ENCODE results near the gene CLDN34. TPM values are rescaled to one million over a fixed set of nuclear protein-coding genes. Genes with fewer than 3 reads are reported as not detected.

The CLDN34 gene
- total and polyA plus RNA-seq, 8 donors, result 0.18 to 0.73 TPM; not detected in 6

DNA sequence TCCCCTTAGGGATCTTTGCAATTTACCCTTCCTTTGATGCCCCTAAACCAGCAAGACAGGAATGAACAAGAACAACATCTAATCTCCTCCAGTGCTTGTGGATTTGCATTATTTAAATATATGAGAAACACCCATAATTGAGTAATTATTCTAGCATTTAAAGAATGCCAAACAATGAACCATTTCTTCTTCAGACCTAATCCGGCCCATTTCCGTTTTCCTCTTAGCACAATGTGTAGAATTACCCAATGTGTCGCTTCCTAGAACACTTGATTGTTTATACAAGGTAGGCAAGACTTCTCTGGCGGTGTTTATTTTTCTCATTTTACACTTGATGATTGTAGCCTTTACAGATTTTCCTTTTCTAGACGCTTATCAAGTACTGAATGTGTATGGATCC, 43.5 kb downstream of the CLDN34 start:
- H3K4me3 ChIP-seq, result no peak overlapping the region
- no peaks in the 10 kb centered on the region for H3K9me3 ChIP-seq
- peaks cover 0 to 30% (median 11%) of the 10 kb centered on the region in 4 donors for H3K4me1 ChIP-seq
- H3K27ac ChIP-seq, result peak overlapping the region in 2 of 5 donors; percentile 52 to 67
- H3K36me3 ChIP-seq, result no peaks in the 10 kb centered on the region
- intact Hi-C loops (cut with DNase I; ENCODE audit: low total_unique reads), result no loop called here
- peak in 1 of 3 donors; percentile 55 for TF ChIP-seq POLR2AphosphoS5 (IDR thresholded peaks at IDR 0.05)
- TF ChIP-seq, protein P1, sequence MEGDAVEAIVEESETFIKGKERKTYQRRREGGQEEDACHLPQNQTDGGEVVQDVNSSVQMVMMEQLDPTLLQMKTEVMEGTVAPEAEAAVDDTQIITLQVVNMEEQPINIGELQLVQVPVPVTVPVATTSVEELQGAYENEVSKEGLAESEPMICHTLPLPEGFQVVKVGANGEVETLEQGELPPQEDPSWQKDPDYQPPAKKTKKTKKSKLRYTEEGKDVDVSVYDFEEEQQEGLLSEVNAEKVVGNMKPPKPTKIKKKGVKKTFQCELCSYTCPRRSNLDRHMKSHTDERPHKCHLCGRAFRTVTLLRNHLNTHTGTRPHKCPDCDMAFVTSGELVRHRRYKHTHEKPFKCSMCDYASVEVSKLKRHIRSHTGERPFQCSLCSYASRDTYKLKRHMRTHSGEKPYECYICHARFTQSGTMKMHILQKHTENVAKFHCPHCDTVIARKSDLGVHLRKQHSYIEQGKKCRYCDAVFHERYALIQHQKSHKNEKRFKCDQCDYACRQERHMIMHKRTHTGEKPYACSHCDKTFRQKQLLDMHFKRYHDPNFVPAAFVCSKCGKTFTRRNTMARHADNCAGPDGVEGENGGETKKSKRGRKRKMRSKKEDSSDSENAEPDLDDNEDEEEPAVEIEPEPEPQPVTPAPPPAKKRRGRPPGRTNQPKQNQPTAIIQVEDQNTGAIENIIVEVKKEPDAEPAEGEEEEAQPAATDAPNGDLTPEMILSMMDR (IDR thresholded peaks at IDR 0.05), result no peak
- peak in 1 of 2 donors; percentile 45 for DNase-seq
- peaks cover 0 to 7% (median 0%) of the 10 kb centered on the region in 3 donors for H3K27me3 ChIP-seq
- 12 to 32% (median 19%) methylated on average over 5 of the region's 5 CpGs for WGBS, 5 donors

DNA sequence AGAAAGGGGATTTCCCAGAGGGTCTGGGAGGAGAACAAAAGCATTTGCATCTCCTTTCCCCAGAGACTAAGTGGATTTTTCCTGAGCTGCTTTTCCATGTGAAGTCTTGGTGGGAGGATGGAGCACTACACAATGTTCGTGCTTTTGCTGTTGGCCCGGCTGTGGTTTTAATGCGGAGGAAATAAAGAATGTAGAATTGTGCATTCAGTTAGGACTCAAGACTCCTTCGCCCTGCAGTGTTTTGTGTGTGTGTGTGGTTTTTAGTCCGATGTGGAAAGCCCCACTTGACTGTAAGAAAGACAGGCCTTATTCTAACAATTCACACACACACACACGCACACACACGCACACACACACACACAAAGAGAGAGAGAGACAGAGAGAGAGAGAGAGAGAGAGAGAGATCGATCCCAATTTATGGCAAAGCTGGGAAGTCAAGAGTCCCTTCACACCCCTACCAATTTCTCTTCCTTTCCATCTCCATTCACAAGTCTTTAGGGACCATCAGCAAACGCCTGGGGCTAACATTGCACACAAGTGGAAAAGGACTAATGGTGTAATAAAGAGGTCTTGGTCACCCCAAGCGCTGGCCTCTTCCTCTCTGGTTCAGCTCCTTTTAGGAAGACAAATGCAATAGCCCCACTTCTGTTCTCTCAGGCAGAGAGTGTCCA, 44.2 kb downstream of the CLDN34 start:
- Histone ChIP-seq H3K27me3 (peaks cover 0 to 7% (median 0%) of the 10 kb centered on the region in 3 donors), H3K9me3 (peaks cover 0 to 5% (median 0%) of the 10 kb centered on the region in 4 donors), H3K36me3 (no peaks in the 10 kb centered on the region), H3K4me1 (peaks cover 0 to 30% (median 13%) of the 10 kb centered on the region in 4 donors), H3K27ac (peak overlapping the region in 2 of 5 donors; percentile 52 to 67), H3K4me3 (no peak overlapping the region)
- intact Hi-C loops (cut with DNase I; ENCODE audit: low total_unique reads), result no loop called here
- WGBS, 5 donors, result 28 to 47% (median 39%) methylated on average over 7 to 10 of the region's 10 CpGs
- TF ChIP-seq EP300 (IDR thresholded peaks at IDR 0.05) (no peak), POLR2AphosphoS5 (IDR thresholded peaks at IDR 0.05) (no peak), POLR2A (IDR thresholded peaks at IDR 0.05) (no peak)
- TF ChIP-seq, protein P1 (IDR thresholded peaks at IDR 0.05), result no peak
- DNase-seq, result no peak

DNA sequence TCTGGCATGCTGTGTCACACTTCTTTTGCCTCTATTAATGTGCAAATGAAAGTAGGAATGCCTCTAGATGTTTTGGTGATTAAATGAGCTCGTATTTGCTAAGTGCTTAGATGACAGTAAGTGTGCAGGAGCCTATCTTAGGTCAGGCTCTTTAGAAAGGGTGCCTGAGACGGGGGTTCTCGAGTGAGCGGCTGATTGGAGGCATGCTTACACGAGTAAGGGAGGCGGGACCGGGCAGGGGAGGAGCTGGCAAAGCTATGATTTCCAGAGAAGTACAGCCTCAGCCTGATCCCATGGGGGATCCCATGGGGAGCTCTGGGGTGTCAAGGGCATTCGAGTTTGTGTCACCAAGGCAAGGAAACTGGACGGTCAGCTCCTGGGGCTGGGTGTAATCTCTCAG, 44.8 kb downstream of the CLDN34 start:
- TF ChIP-seq POLR2AphosphoS5 (IDR thresholded peaks at IDR 0.05) (no peak), EP300 (IDR thresholded peaks at IDR 0.05) (no peak), POLR2A (IDR thresholded peaks at IDR 0.05) (no peak)
- TF ChIP-seq, protein P1 (IDR thresholded peaks at IDR 0.05), result no peak
- H3K4me1 ChIP-seq, result peaks cover 0 to 32% (median 15%) of the 10 kb centered on the region in 4 donors
- WGBS, 5 donors, result 29 to 54% (median 46%) methylated on average over 6 to 9 of the region's 9 CpGs
- peaks cover 0 to 5% (median 0%) of the 10 kb centered on the region in 4 donors for H3K9me3 ChIP-seq
- DNase-seq, result no peak
- H3K4me3 ChIP-seq, result no peak overlapping the region
- peak overlapping the region in 2 of 5 donors; percentile 52 to 67 for H3K27ac ChIP-seq
- intact Hi-C loops (cut with DNase I; ENCODE audit: low total_unique reads), result no loop called here
- no peaks in the 10 kb centered on the region for H3K36me3 ChIP-seq
- peaks cover 0 to 7% (median 0%) of the 10 kb centered on the region in 3 donors for H3K27me3 ChIP-seq

DNA sequence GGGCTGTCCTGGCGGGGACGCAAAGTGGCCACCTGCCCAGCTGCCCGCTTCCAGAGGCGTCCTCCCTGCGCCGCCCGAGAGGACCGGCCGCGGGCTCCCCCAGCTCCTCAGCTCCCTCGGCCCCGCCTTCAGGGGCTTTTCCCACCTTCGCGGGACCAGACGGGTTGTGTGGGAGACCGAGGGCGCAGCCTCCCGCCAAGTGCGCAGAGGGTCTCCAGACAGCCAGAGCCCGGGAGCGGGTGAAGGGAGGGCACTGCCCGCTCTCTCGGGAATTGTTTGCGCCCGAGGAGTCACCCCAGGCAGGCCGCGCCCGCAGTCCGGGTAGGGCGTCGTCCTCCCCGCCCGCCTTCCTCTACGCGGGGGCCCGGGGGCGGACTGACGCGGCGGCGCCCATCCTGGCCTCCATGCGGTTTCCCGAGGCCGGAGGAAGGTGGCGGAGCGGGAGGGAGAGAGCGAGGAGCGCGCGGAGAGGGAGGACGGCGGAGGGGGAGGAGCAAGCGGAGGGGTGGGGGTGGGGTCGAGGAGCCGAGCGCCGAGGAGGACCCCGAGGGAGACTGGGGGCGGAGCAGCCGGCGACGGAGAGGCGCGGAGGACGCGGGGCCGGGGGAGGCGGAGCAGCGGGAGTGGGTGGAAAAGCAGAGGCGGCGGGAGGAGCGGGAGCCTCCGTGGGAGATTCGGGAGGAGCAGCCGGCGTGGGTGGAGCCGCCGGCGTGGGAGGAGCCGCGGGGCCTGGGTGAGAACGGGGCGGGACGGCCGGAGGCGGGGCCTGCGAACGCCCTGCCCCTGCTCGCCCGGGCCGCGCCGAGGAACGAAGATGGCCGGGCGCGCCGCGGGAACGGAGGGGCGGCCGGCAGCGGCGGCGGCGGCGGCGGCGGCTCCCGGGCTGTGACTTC, 47.5 kb downstream of the CLDN34 start:
- no peaks in the 10 kb centered on the region for H3K36me3 ChIP-seq
- intact Hi-C loops (cut with DNase I; ENCODE audit: low total_unique reads), result no loop called here
- H3K27me3 ChIP-seq, result peaks cover 0 to 7% (median 0%) of the 10 kb centered on the region in 3 donors
- H3K4me3 ChIP-seq, result peak overlapping the region; percentile 53 to 59 (median 55)
- WGBS, 5 donors, result 0 to 64% (median 12%) methylated on average over 29 to 80 of the region's 110 CpGs
- H3K4me1 ChIP-seq, result peaks cover 0 to 50% (median 20%) of the 10 kb centered on the region in 4 donors
- DNase-seq, result peak; percentile 87 to 95
- peak overlapping the region; percentile 81 to 94 (median 90) for H3K27ac ChIP-seq
- peaks cover 0 to 5% (median 0%) of the 10 kb centered on the region in 4 donors for H3K9me3 ChIP-seq
- TF ChIP-seq, protein P1 (IDR thresholded peaks at IDR 0.05), result no peak
- TF ChIP-seq EP300 (IDR thresholded peaks at IDR 0.05) (no peak), POLR2AphosphoS5 (IDR thresholded peaks at IDR 0.05) (peak in 2 of 3 donors; percentile 11 to 13), POLR2A (IDR thresholded peaks at IDR 0.05) (no peak)

Measured in stomach (tissue), 9 donors.